SK-N-SH (cell line): ENCODE measurements around the gene ACTR2. TPM values are rescaled to one million over a fixed set of nuclear protein-coding genes. Genes with fewer than 3 reads are reported as not detected.
A peak's percentile ranks its signal among the peaks of the same experiment; 100 is the strongest.

ENCODE experiments used
- CTCF ChIA-PET: fragments of 300-600, 350-600 bp; formaldehyde crosslinking; extraction: SDS; loops from one replicate; lab custom pipeline; 2021; lab: Yijun Ruan, JAX
- POLR2A ChIA-PET: fragments of 350-600 bp; sonication (Branson Sonifier 250); formaldehyde crosslinking; extraction: SDS; loops from one replicate; lab custom pipeline; 2020; ENCODE audit warnings: antibody characterized with exemption, inconsistent platforms; lab: Yijun Ruan, JAX
- DNase-seq: peaks from one replicate; pipeline ENCODE4 v3.0.0; 2012
- H2AFZ ChIP-seq: fragments of 200-600 bp; sonication (generic); 2 replicates; pipeline ENCODE4 v1.8.1; 2016; ENCODE audit warnings: antibody characterized with exemption, mild to moderate bottlenecking, low read depth
- H3F3A ChIP-seq: fragments of 200-600 bp; sonication (generic); replicated peaks from 2 replicates; pipeline ENCODE3; 2016; ENCODE audit warnings: antibody characterized with exemption, mild to moderate bottlenecking; ENCODE audit not compliant: insufficient read depth
- H3K27ac ChIP-seq, 2 experiments: fragments of 200-500 bp in 1 of 2; fragments of 200-600 bp in 1 of 2; sonication (Bioruptor generic) in 1 of 2; sonication (generic), shearing (Covaris generic) in 1 of 2; 2 replicates each; pipeline versions ENCODE4 v1.5.1 to v1.6.1; 2014 to 2016; ENCODE audit warnings: low read depth in 2 of 2, inconsistent platforms in 1 of 2, low read length in 1 of 2, mild to moderate bottlenecking in 1 of 2, mixed read lengths in 1 of 2
- H3K27me3 ChIP-seq: fragments of 200-600 bp; sonication (generic), shearing (Covaris generic); 2 replicates; pipeline ENCODE4 v1.6.1; 2016; ENCODE audit warnings: mixed run types; ENCODE audit not compliant: insufficient read depth
- H3K36me3 ChIP-seq, 2 experiments: fragments of 200-500 bp in 1 of 2; fragments of 200-600 bp in 1 of 2; sonication (Bioruptor generic) in 1 of 2; sonication (generic) in 1 of 2; replicated peaks in 1 of 2; 2 replicates each; pipeline versions ENCODE3 to v1.5.1; 2014 to 2016; ENCODE audit warnings: low read length in 1 of 2, mild to moderate bottlenecking in 1 of 2; ENCODE audit not compliant: insufficient read depth in 2 of 2, control insufficient read depth in 1 of 2
- H3K4me1 ChIP-seq, 2 experiments: fragments of 200-500 bp in 1 of 2; fragments of 200-600 bp in 1 of 2; sonication (Bioruptor generic) in 1 of 2; sonication (generic), shearing (Covaris generic) in 1 of 2; 2 replicates each; pipeline versions ENCODE4 v1.5.1 to v1.6.1; 2014 to 2016; ENCODE audit warnings: low read depth in 1 of 2, low read length in 1 of 2, mixed run types in 1 of 2; ENCODE audit not compliant: insufficient read depth in 2 of 2, control insufficient read depth in 1 of 2
- H3K4me2 ChIP-seq: fragments of 200-600 bp; sonication (generic), shearing (Covaris generic); 2 replicates; pipeline ENCODE4 v1.6.1; 2017; ENCODE audit warnings: mixed run types
- H3K4me3 ChIP-seq, 2 experiments: fragments of 200-500 bp in 1 of 2; fragments of 200-600 bp in 1 of 2; sonication (Bioruptor generic) in 1 of 2; sonication (generic), shearing (Covaris generic) in 1 of 2; 2 replicates each; pipeline versions ENCODE4 v1.5.1 to v1.8.1; 2014 to 2016; ENCODE audit warnings: low read depth in 2 of 2, inconsistent platforms in 1 of 2, low read length in 1 of 2, mild to moderate bottlenecking in 1 of 2, mixed read lengths in 1 of 2, moderate library complexity in 1 of 2
- H3K79me2 ChIP-seq: fragments of 200-600 bp; sonication (generic); 2 replicates; pipeline ENCODE4 v1.8.1; 2017; ENCODE audit warnings: mild to moderate bottlenecking; ENCODE audit not compliant: insufficient read depth
- H3K9ac ChIP-seq: fragments of 200-600 bp; sonication (generic); 2 replicates; pipeline ENCODE4 v1.6.1; 2017; ENCODE audit warnings: mixed run types
- H3K9me2 ChIP-seq: fragments of 200-600 bp; sonication (generic); 2 replicates; pipeline ENCODE4 v1.6.1; 2017; ENCODE audit warnings: mixed run types
- H3K9me3 ChIP-seq: fragments of 200-600 bp; sonication (generic); 2 replicates; pipeline ENCODE4 v1.6.1; 2017; ENCODE audit warnings: mixed run types, mild to moderate bottlenecking, moderate library complexity
- H4K20me1 ChIP-seq: fragments of 200-600 bp; sonication (generic); 2 replicates; pipeline ENCODE4 v1.6.1; 2017; ENCODE audit warnings: mild to moderate bottlenecking, mixed run types; ENCODE audit not compliant: insufficient read depth
- ELF1 ChIP-seq: IDR thresholded peaks from 2 replicates; pipeline ENCODE4 v1.4.0; 2012
- EZH2phosphoT487 ChIP-seq: fragments of 200-600 bp; sonication (generic); IDR thresholded peaks from 2 replicates; pipeline ENCODE4 v1.6.1; 2017; ENCODE audit warnings: low read depth, mixed run types, mild to moderate bottlenecking, antibody characterized with exemption, moderate library complexity, borderline replicate concordance
- FOXM1 ChIP-seq: IDR thresholded peaks from 2 replicates; pipeline ENCODE4 v1.4.0; 2012; ENCODE audit warnings: low read depth, mild to moderate bottlenecking
- NRF1 ChIP-seq: IDR thresholded peaks from 2 replicates; pipeline ENCODE4 v1.6.1; 2012; ENCODE audit warnings: low read depth, mild to moderate bottlenecking, low read length
- PBX3 ChIP-seq: IDR thresholded peaks from 2 replicates; pipeline ENCODE4; 2012
- RFX5 ChIP-seq: IDR thresholded peaks from 2 replicates; pipeline ENCODE4 v1.6.1; 2012; ENCODE audit warnings: mild to moderate bottlenecking, improper control_type of control experiment, low read length
- RXRA ChIP-seq: IDR thresholded peaks from 2 replicates; pipeline ENCODE4 v1.4.0; 2012; ENCODE audit warnings: low read depth, mild to moderate bottlenecking, borderline replicate concordance
- TAF1 ChIP-seq: IDR thresholded peaks from 2 replicates; pipeline ENCODE4 v1.6.1; 2012; ENCODE audit warnings: low read depth, mild to moderate bottlenecking, low read length, moderate library complexity, borderline replicate concordance
- TEAD4 ChIP-seq: IDR thresholded peaks from 2 replicates; pipeline ENCODE4 v1.4.0; 2012; ENCODE audit warnings: mild to moderate bottlenecking, borderline replicate concordance; ENCODE audit not compliant: insufficient read depth
- USF1 ChIP-seq: IDR thresholded peaks from 2 replicates; pipeline ENCODE4 v1.4.0; 2012; ENCODE audit warnings: low read depth, borderline replicate concordance
- USF2 ChIP-seq: fragments of 150-350 bp; IDR thresholded peaks from 2 replicates; pipeline ENCODE4 v1.6.1; 2017; ENCODE audit warnings: antibody characterized with exemption, low read length, low read depth, borderline replicate concordance
- WGBS: methylation state at CpG from one replicate; pipeline ENCODE4 v1.1.6; 2017; ENCODE audit warnings: low lambda C conversion rate; 5-methylcytosine and 5-hydroxymethylcytosine counted together
- polyA plus RNA-seq, 3 experiments: library from polyadenylated mRNA; depleted of rRNA; stranded (reverse); fragments of >200 nt; gene quantifications; 2 replicates each; pipeline ENCODE4 v1.2.3, GENCODE V29; 2012

The ACTR2 gene
- polyA plus RNA-seq, 1 of the 3 experiments (the other 2 are of a cell fraction): 53.0 TPM

- no peak overlapping the region for H3K4me3 ChIP-seq
- TF ChIP-seq USF1 (no peak), PBX3 (no peak), RFX5 (no peak), NRF1 (no peak)
- H2AFZ ChIP-seq: no peak overlapping the region
- peaks cover 38% of the 10 kb centered on the region for H3K79me2 ChIP-seq
- DNase-seq: no peak
- no peaks in the 10 kb centered on the region for H3K9me2 ChIP-seq
- peaks cover 9% of the 10 kb centered on the region; the same call in 1 of the 2 replicates for H4K20me1 ChIP-seq
- H3F3A ChIP-seq: peaks cover 24% of the 10 kb centered on the region
- CTCF ChIA-PET: interaction anchor here (0.6 kb wide), 1 partner anchor 17 kb away, joined by 3 read pairs; no protein-coding TSS in a partner anchor
- WGBS: 95% methylated on average over 7 of the region's 7 CpGs
- POLR2A ChIA-PET: no interaction called here
- H3K4me1 ChIP-seq: peaks cover 0 to 13% of the 10 kb centered on the region in 2 experiments; a peak in 2 of 4 replicates
- H3K9me3 ChIP-seq: no peaks in the 10 kb centered on the region
- no peaks in the 10 kb centered on the region for H3K27me3 ChIP-seq
- no peak overlapping the region for H3K27ac ChIP-seq
- H3K4me2 ChIP-seq: no peak overlapping the region
- H3K9ac ChIP-seq: no peak overlapping the region
- peaks cover 27 to 29% of the 10 kb centered on the region in 2 experiments for H3K36me3 ChIP-seq
Observed at GRCh38 chr2:65317841-65318240, 90.2 kb downstream of the ACTR2 start.

- Histone ChIP-seq H3K9ac (no peak overlapping the region; the same call in 1 of the 2 replicates), H3K27me3 (no peaks in the 10 kb centered on the region), H3K9me2 (no peaks in the 10 kb centered on the region), H3K27ac (peak overlapping the region in 1 of 2 experiments; percentile 87; a peak in 2 of 4 replicates), H3K36me3 (peaks cover 18 to 19% of the 10 kb centered on the region in 2 experiments), H2AFZ (no peak overlapping the region), H3K4me1 (peaks cover 0 to 13% of the 10 kb centered on the region in 2 experiments; a peak in 2 of 4 replicates), H3K4me2 (0 out of 2 replicates have a peak overlapping the region, but pooled peaks have one; percentile 52), H3K79me2 (peaks cover 43% of the 10 kb centered on the region), H3K9me3 (no peaks in the 10 kb centered on the region), H4K20me1 (peaks cover 9% of the 10 kb centered on the region; the same call in 1 of the 2 replicates), H3F3A (peaks cover 29% of the 10 kb centered on the region), H3K4me3 (no peak overlapping the region)
- ChIA-PET POLR2A (no interaction called here), CTCF (interaction anchor here (0.7 to 1.7 kb wide), 3 partner anchors 9 to 18 kb away, joined by 3 to 5 read pairs (median 3); no protein-coding TSS in a partner anchor)
- WGBS: 89% methylated on average over 5 of the region's 5 CpGs
- DNase-seq: no peak
- no peak for TF ChIP-seq RFX5
- no peak for TF ChIP-seq EZH2phosphoT487
- TF ChIP-seq TAF1: no peak
- TF ChIP-seq, all 33 proteins: peak for 0
Observed at GRCh38 chr2:65319072-65319673, 91.5 kb downstream of the ACTR2 start.

- Histone ChIP-seq H3K79me2 (peaks cover 45% of the 10 kb centered on the region), H3K27ac (peak overlapping the region in 1 of 2 experiments; percentile 87; a peak in 2 of 4 replicates), H3K36me3 (peaks cover 14 to 16% of the 10 kb centered on the region in 2 experiments), H2AFZ (no peak overlapping the region), H4K20me1 (peaks cover 9% of the 10 kb centered on the region; the same call in 1 of the 2 replicates), H3K9me3 (no peaks in the 10 kb centered on the region), H3K9me2 (no peaks in the 10 kb centered on the region), H3K4me2 (peak overlapping the region; percentile 52), H3K27me3 (no peaks in the 10 kb centered on the region), H3F3A (peaks cover 29% of the 10 kb centered on the region), H3K4me3 (no peak overlapping the region), H3K9ac (no peak overlapping the region; the same call in 1 of the 2 replicates), H3K4me1 (peaks cover 0 to 13% of the 10 kb centered on the region in 2 experiments; a peak in 2 of 4 replicates)
- ChIA-PET POLR2A (no interaction called here), CTCF (interaction anchor here (1.4 to 1.7 kb wide), 2 partner anchors 8 to 19 kb away, joined by 5 read pairs; no protein-coding TSS in a partner anchor)
- WGBS: 90% methylated on average over 1 of the region's 1 CpG
- no peak for DNase-seq
- no peak for TF ChIP-seq RXRA
- TF ChIP-seq TEAD4: no peak
- no peak for TF ChIP-seq USF2
- no peak for TF ChIP-seq PBX3
- TF ChIP-seq RFX5: no peak
- no peak for TF ChIP-seq FOXM1
- no peak for TF ChIP-seq ELF1
Observed at GRCh38 chr2:65319674-65320041, 92.0 kb downstream of the ACTR2 start.
